Left lung (tissue), 10 donors: ENCODE measurements around the gene TSPAN32. TPM values are rescaled to one million over a fixed set of nuclear protein-coding genes. Genes with fewer than 3 reads are reported as not detected.
"Not testable (repeated sequence)": the region's sequence is repeated elsewhere in the genome, so short reads cannot be mapped to it uniquely, and the experiment has no call there.

Experiments used
- ATAC-seq: fragments of 200-7000 bp; cut with Tn5 transposase; one replicate; pipeline ENCODE4 v1.9.1; 2020; ENCODE audit warnings: moderate library complexity
- DNase-seq, 4 donors: peaks; one replicate each; pipeline ENCODE4 v3.0.0-alpha.2; 2013 to 2020
- H3K27ac ChIP-seq, 2 donors: fragments of 200-600 bp; sonication (generic) in 1 of 2; one replicate each; pipeline versions ENCODE4 v1.5.0 to v1.8.0; 2020 to 2021
- H3K27me3 ChIP-seq, 2 donors: fragments of 200-600 bp; sonication (generic) in 1 of 2; one replicate each; pipeline versions ENCODE4 v1.5.0 to v1.8.0; 2020 to 2021
- H3K36me3 ChIP-seq, 2 donors: fragments of 200-600 bp; sonication (generic) in 1 of 2; one replicate each; pipeline versions ENCODE4 v1.5.0 to v1.8.0; 2020 to 2021
- H3K4me1 ChIP-seq, 2 donors: fragments of 200-600 bp; one replicate each; pipeline ENCODE4 v1.8.0; 2021
- H3K4me3 ChIP-seq, 2 donors: fragments of 200-600 bp; sonication (generic) in 1 of 2; one replicate each; pipeline versions ENCODE4 v1.5.0 to v1.8.0; 2020 to 2021; ENCODE audit warnings: mild to moderate bottlenecking in 1 of 2
- H3K9me3 ChIP-seq, 2 donors: fragments of 200-600 bp; sonication (generic) in 1 of 2; one replicate each; pipeline versions ENCODE4 v1.5.0 to v1.8.0; 2020 to 2021
- CTCF ChIP-seq, 2 donors: fragments of 200-600 bp; sonication (generic) in 1 of 2; IDR thresholded peaks; one replicate each; pipeline versions ENCODE4 v1.5.0 to v1.8.0; 2021; ENCODE audit warnings: antibody characterized with exemption in 2 of 2
- intact Hi-C, 2 donors: fragments of 100-400 bp; cut with DNase I; formaldehyde crosslinking; loops; one replicate each; pipeline versions ENCODE4 v1.11.2 to v1.14.2; 2022
- polyA plus RNA-seq, 6 donors: library from polyadenylated mRNA; unstranded; fragments of 120-200 nt; gene quantifications; one replicate each; pipeline ENCODE4 v1.2.1, GENCODE V29; 2013; ENCODE audit not compliant: insufficient read length in 6 of 6
- total RNA-seq, 2 donors: library from RNA; stranded (reverse); fragmentation: NEBNext Ultra II Directional; extraction: Animal tissue kit (Norgen Biotek cat#: 25700); gene quantifications; one replicate each; pipeline ENCODE4 v1.2.1, GENCODE V29; 2021
- donor health status: DM: no; HTN: yes; CAD: no.
- donor health status: DM: no; HTN: no; CAD: no.

Gene TSPAN32
- total and polyA plus RNA-seq, 8 donors = 3.7 to 6.3 (median 4.2) TPM

- Histone ChIP-seq H3K9me3 (no peaks in the 10 kb centered on the region), H3K4me3 (no peak overlapping the region), H3K36me3 (no peaks in the 10 kb centered on the region), H3K27me3 (no peaks in the 10 kb centered on the region), H3K27ac (no peak overlapping the region), H3K4me1 (no peaks in the 10 kb centered on the region)
- intact Hi-C loops = no loop called here
- DNase-seq (no peak), ATAC-seq (no peak)
- no peak for TF ChIP-seq CTCF (IDR thresholded peaks at IDR 0.05)
Measured at GRCh38 chr11:2355000-2355644, 53.3 kb downstream of the TSPAN32 start.

GRCh38 chr11:2357246-2357645 lies 55.4 kb downstream of the TSPAN32 start:
- intact Hi-C loops = no loop called here
- H3K4me3 ChIP-seq = no peak overlapping the region
- H3K27ac ChIP-seq = no peak overlapping the region
- H3K9me3 ChIP-seq = no peaks in the 10 kb centered on the region
- ATAC-seq (no peak), DNase-seq (no peak)
- TF ChIP-seq CTCF (IDR thresholded peaks at IDR 0.05) = no peak
- no peaks in the 10 kb centered on the region for H3K27me3 ChIP-seq
- H3K4me1 ChIP-seq = no peaks in the 10 kb centered on the region
- no peaks in the 10 kb centered on the region for H3K36me3 ChIP-seq

- H3K4me3 ChIP-seq, intact Hi-C loops, H3K27me3 ChIP-seq, H3K4me1 ChIP-seq, H3K9me3 ChIP-seq, H3K27ac ChIP-seq, H3K36me3 ChIP-seq, ATAC-seq: not testable (repeated sequence)
- peak in 1 of 4 donors; percentile 34 for DNase-seq
Measured at GRCh38 chr11:2357651-2358050, 55.8 kb downstream of the TSPAN32 start.

- no peaks in the 10 kb centered on the region for H3K4me1 ChIP-seq
- H3K9me3 ChIP-seq = no peaks in the 10 kb centered on the region
- H3K4me3 ChIP-seq = no peak overlapping the region
- TF ChIP-seq CTCF (IDR thresholded peaks at IDR 0.05) = no peak
- H3K27me3 ChIP-seq = no peaks in the 10 kb centered on the region
- intact Hi-C loops = no loop called here
- H3K36me3 ChIP-seq = no peaks in the 10 kb centered on the region
- DNase-seq (no peak), ATAC-seq (no peak)
- no peak overlapping the region for H3K27ac ChIP-seq
Measured at GRCh38 chr11:2358754-2359442, 57.1 kb downstream of the TSPAN32 start.

GRCh38 chr11:2359557-2359956 lies 57.7 kb downstream of the TSPAN32 start:
- Histone ChIP-seq H3K9me3 (no peaks in the 10 kb centered on the region), H3K4me1 (no peaks in the 10 kb centered on the region), H3K27ac (no peak overlapping the region), H3K36me3 (no peaks in the 10 kb centered on the region), H3K4me3 (no peak overlapping the region), H3K27me3 (no peaks in the 10 kb centered on the region)
- DNase-seq (peak in 1 of 4 donors; percentile 49), ATAC-seq (no peak)
- intact Hi-C loops = no loop called here
- no peak for TF ChIP-seq CTCF (IDR thresholded peaks at IDR 0.05)
